ENCODE data around the gene SCRT2. TPM values are rescaled to one million over a fixed set of nuclear protein-coding genes. Genes with fewer than 3 reads are reported as not detected.
A peak's percentile ranks its signal among the peaks of the same experiment; 100 is the strongest.
"Not testable (repeated sequence)": the region's sequence is repeated elsewhere in the genome, so short reads cannot be mapped to it uniquely, and the experiment has no call there.

SCRT2 gene
- polyA plus RNA-seq, 10 donors: 0.04 to 0.18 TPM; not detected in 8

DNA sequence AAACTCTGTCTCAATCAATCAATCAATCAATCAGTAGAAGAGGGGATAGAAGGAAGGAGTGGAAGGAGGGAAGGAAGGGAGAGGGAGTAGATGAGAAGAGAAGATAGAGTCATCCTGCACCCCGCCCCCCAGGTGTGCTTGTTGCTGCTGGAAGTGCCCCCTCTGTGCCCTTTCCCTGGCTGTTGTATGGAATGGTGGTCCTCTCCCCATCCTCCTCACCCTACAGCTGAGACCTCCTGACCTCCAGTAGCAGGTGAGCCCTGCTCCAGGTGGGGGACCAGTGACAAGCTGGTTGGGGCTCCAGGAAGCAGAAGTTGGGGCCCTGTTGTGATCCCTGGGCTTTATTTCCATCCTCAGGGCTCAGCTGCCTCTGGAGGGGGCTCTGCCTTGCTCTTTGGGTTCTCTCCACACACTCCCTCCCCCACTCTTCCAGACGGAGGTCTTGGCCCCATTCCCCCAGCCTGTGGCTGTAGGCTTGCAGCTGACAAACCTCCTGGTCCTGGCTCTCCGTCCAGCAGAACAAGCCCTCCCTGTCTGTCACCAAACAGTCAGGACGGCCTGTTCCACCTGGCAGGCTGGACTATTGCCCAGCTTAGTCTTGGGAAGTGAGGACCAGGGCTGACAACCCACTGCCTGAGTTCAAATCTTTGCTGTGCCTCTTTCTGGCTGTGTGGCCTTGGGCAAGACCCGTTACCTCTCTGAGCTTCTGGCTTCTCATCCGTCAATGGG, 26.0 kb upstream of the SCRT2 start:
- no peak for DNase-seq

DNA sequence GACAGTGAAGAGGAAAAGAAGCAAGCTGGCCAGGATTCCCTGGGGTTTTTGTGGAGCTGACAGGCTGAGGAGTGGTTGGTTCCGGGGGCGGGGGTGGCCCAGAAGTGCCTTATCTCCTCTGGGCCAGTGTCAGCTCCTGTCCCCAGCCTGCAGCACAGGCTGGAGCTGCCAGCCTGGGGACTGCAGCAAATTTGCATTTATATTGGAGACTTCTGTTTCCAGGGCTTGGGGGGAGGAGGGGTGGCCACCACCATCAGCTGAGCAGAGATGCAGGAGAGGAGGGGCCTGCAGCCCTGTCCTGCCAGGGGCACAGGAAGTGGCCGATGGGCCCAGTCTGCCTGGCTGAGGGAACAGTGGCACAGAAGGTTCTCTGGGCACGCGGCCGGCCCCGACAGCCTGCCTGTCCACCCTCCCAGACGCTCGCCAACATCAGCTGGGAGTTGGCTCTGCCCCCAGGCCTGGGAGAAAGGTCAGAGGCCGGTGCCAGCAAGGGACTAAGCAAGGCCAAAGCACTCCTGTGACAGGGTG, 24.3 kb upstream of the SCRT2 start:
- DNase-seq: no peak

DNA sequence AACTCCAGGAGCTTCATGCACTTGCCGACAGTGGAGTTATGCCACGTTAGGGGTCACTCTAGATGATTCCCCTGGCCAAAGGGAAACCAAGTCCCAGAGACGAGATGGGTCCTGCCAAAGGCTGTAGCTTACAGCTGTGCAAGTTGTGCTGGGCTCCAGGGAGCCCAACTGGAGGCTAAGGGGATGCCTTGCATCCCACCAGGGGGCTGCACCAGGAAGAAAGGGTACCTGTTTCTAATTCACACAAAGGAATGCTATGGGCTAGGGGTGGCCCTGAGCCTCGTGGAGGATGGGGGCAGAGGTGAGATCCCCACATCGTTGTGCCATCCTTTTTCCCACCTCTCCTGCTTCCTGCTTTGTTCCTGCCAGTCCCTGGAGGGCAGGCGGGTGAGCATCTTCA, 23.7 kb upstream of the SCRT2 start:
- DNase-seq: no peak

DNA sequence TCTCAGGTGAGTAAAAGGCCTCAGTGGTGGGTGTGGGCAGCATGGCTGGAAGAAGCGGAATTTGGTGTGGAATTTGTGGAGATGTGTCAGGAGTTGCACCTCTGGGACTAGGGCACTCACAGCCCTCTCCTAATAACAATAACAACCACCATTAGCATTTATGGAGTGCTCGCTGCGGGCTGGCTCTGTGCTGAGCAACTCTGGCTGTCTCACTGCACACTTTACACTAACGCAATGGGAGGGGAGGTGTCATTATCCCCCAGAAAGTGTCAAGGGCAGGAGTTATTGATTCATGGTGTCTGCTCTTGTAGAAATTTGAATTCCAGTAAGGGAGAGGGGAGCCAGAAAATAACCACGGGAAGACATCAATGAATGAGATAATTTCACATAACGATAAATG, 22.7 kb upstream of the SCRT2 start:
- DNase-seq: no peak

GRCh38 chr20:697826-698225, 22.2 kb upstream of the SCRT2 start:
- DNase-seq: no peak

DNA sequence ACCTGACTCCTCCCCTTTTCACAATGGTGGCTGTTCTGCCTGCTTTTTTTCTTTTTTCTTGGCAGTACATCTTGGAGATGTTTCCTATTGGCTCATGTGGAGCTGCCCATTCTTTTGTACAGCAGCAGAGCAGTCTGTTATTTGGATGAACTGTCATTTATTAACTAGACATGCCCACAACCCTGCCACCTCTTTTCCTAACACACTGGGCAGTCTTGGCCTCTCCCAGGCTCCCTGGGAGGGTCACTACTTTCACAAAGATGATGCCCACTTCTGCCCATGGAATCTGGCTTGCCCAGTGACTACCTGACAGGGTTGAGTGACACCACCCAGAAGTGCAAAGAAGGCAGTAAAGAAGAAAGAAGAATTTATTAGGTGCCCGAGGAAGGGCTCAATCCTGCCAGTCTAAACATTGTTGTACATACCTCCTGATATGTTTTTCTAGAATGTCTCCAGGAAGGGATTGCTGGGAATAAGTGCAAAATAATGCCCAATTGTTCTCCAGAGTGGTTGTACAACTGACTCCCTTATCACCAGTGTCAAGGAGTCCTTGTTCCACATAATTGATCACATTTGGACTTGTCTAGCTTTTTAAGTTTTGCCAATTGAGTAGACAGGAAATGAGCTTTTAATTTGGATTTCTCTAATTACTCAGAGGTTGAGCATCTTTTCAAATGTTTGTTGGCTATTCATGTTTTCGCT, 19.7 kb upstream of the SCRT2 start:
- DNase-seq: no peak

DNA sequence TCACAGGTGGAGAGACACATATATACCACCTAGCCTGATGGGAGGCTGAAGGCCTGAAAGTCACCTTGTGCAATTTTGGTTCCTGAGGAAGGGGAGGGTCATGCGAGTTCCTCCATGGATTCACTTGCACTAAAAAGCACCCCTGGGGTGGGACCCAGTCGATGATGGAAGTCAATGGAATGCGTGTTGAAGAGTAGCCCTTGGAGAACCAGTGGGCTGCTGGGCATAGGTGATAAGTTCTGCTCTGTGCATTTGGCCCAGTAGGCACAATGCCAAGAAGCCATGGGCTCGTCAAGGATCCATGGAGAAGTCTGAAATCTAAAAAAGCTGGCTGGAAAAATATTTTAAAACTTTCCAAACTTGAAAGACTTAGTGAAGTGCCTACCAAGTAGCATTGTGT, 18.9 kb upstream of the SCRT2 start:
- DNase-seq: no peak

DNA sequence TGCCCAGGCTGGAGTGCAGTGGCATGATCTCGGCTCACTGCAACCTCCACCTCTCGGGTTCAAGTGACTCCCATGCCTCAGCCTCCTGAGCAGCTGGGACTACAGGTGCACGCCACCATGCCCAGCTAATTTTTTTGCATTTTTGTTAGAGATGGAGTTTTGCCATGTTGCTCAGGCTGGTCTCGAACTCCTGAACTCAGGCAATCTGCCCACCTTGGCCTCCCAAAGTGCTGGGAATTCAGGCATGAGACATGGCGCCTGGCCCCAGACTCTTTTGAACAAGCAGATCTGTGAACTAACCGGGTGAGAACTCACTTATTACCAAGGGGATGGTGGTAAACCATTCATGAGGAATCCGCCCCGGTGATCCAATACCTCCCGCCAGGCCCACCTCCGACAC, 18.2 kb upstream of the SCRT2 start:
- DNase-seq: not testable (repeated sequence)

DNA sequence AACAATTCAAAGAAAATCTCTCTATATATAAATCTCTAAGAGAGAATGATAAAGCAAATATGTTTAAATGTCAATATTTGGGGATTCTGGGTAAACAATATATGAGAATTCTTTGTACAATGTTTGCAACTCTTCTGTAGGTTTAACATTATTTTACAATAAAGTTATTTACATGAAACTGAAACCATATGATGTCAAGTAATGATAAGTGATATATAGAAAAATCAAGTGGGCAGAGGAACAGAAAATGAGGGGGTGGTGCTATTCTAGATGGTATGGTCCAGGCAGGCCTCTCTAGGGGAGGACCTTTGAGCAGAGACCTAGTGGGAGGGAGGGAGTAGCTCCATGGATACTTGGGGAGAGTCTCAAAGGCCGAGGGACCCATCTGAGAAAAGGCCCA, 16.4 kb upstream of the SCRT2 start:
- no peak for DNase-seq

GRCh38 chr20:689947-690346, 14.3 kb upstream of the SCRT2 start:
- DNase-seq: no peak

GRCh38 chr20:689348-689747, 13.7 kb upstream of the SCRT2 start:
- DNase-seq: no peak

DNA sequence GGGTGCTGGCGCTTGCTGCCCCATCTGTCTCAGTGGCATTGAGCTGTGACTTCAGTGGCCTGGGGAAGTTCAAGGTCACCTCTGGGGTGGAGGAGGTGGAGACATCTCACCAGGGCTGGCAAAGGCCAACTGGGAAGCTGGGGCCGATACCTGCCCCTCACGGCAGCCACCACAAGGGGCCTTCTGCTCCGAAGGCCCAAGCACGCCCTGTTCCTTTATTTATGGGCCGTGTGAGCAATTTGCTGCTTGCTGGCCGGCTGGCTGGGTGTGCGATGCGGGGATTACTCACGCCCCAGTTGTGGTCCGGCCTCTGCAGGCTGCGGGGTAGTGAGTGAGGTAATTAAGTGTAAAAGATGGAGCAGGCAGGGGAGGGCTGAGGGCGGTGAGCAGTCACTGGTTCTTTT, 13.2 kb upstream of the SCRT2 start:
- no peak for DNase-seq

DNA sequence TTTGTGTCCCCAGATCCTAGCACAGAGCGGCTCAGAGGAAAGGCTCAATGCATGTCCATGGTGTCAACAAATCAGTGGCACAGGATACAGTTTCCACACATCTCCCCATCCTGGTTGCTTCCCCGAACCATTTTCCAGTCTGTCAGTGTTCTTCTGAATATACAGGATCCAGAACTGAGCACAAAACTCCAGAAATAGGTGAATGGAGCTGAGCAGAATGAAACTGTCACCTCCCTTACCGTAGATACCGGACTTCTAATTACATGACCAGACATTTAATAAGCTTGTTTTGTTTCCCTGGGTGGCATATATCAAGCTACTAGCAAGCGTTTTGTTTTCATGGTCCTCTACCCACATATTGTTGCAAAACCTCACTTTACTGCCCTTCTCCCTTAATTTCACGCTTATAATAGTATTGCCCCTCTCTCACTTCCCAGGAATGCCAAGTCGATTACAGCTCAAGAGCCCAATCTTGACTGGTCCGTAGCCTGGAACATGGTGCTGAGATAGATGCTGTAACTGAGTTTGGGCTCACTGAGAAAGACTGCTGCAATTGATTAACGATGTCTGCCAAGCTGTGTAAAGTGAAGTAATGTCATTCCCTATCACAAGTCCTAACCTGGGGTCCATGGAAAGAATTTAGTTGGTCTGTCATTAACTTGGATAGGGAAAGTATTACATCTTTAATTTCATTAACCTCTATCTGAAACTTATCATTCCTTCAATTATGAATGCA, 12.0 kb upstream of the SCRT2 start:
- no peak for DNase-seq

- no peak for DNase-seq
These were observed 9.2 kb upstream of the SCRT2 start for GRCh38 chr20:684676-685319.

GRCh38 chr20:682123-682522, 6.5 kb upstream of the SCRT2 start:
- no peak for DNase-seq

GRCh38 chr20:680638-681187, 5.1 kb upstream of the SCRT2 start:
- DNase-seq: no peak

- DNase-seq: no peak
These were observed 2.4 kb upstream of the SCRT2 start for GRCh38 chr20:677957-678356.

DNA sequence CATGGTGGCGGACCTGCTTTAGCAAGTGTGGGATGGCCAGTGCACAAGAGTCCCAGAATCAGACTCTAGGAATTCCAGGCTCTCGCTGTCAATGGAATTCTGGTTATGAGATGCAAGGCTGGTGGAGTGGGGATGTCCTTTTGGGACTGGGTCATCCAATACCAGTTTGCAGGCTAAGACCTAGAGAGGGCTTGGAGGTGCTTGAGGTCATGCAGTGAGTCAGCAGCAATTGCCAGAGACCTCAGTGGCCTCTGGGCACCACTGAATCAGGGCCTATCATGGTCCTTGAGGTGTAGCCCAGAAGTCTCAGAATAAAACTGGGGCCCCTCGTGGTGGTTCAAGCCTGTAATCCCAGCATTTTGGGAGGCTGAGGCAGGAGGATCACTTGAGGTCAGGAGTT, 1.4 kb upstream of the SCRT2 start:
- DNase-seq: no peak

DNA sequence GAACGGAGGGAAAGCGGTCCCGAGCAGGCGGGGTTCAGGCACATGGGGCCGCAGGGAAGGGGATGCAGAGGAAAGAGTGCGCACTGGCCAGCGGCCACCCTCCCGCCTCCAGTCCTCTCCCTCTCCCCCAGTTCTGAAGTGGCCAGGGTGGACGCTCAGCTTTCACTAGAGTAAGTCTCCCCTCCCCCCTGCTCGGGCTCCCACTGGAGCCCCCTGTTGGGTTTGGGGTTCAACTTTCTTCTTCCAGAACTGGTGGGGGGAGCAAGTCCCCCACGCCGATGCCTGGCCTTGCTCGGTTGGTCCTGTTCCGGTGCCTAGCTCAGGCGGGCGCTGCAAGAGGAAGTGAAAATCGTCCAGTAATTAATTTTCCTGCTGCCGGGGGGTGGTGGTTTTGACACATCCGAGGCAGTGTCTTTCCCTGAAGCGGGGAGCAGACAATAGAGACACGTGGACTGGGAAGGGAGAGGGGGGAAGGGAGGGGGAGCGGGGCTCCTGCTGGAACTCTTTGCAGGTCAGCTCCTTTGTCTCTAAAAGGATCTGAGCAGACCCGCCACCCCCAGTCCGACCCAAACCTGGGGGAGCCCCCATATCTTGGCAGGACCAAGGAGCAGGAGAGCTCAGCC, 824 bp upstream of the SCRT2 start:
- DNase-seq: peak in 1 of 3 donors; percentile 34

DNA sequence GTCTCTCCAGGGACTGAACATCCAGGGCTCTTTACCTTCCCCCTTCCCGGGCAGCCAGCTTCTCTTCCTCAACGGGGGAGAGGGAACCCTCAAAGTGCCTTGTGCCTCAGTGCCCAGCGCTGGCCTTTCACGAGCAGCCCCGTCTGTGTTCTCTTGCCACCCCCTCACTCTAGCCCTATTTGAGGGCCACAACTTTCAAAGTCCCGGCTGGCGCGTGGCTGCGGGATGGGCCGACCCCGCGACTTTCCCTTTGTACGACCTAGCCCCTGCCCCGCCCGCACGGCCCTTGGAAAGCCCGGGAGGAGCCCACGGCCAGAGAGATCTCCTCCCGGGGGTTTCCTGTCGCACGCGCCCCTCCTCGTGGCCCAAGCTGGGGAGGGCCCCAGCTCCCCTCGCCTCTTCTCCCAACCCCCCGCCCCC, 559 bp downstream of the SCRT2 start:
- no peak for DNase-seq

DNA sequence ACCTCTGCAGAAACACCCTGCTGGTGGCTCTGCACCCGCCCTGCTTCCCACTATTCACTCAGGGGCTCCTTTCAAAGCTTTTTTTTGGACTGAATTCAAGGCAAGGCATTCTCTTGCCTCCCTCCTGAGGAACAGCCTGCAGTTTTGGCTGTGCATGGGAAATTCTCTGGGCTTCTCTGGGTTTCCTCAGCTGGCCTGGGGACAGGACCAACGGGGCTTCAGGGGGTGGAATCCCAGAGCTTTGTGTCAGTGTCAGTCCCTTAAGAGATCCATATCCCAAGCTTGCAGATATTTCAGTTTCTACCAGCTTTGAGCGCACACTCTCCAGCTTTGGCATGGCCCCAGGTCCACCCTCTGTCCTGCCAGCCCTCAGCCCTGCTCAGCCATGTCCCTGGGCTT, 2.0 kb downstream of the SCRT2 start:
- DNase-seq: no peak

Data from muscle of back (tissue), 11 donors.